ENCODE measurements around the gene PUM2. TPM values are rescaled to one million over a fixed set of nuclear protein-coding genes. Genes with fewer than 3 reads are reported as not detected.

Gene PUM2
- total and polyA plus RNA-seq, 9 donors = 40.3 to 148 (median 95.9) TPM

GRCh38 chr2:20322527-20323300 lies 27.9 kb downstream of the PUM2 start:
- peaks cover 5% of the 10 kb centered on the region for H3K4me1 ChIP-seq (ENCODE audit: insufficient read depth)
- no peaks in the 10 kb centered on the region for H3K27me3 ChIP-seq
- H3K36me3 ChIP-seq = no peaks in the 10 kb centered on the region
- H3K4me3 ChIP-seq = no peak overlapping the region
- TF ChIP-seq POLR2A (IDR thresholded peaks at IDR 0.05) (no peak), EP300 (IDR thresholded peaks at IDR 0.05) (no peak), CTCF (IDR thresholded peaks at IDR 0.05) (no peak)
- no peaks in the 10 kb centered on the region for H3K9me3 ChIP-seq
- no peak for DNase-seq
- intact Hi-C loops (cut with DNase I) = no loop called here
- WGBS, 3 donors = 93 to 94% (median 94%) methylated on average over 11 of the region's 11 CpGs
- H3K27ac ChIP-seq = no peak overlapping the region

GRCh38 chr2:20317690-20318089 lies 33.0 kb downstream of the PUM2 start:
- Histone ChIP-seq H3K9me3 (no peaks in the 10 kb centered on the region), H3K27me3 (no peaks in the 10 kb centered on the region), H3K27ac (no peak overlapping the region), H3K4me1 (ENCODE audit: insufficient read depth) (peaks cover 1% of the 10 kb centered on the region), H3K4me3 (no peak overlapping the region), H3K36me3 (no peaks in the 10 kb centered on the region)
- intact Hi-C loops (cut with DNase I) = no loop called here
- WGBS, 3 donors = 97 to 98% (median 98%) methylated on average over 3 of the region's 3 CpGs
- no peak for DNase-seq
- TF ChIP-seq EP300 (IDR thresholded peaks at IDR 0.05) = no peak
- no peak for TF ChIP-seq POLR2A (IDR thresholded peaks at IDR 0.05)
- TF ChIP-seq CTCF (IDR thresholded peaks at IDR 0.05) = no peak

- 73 to 82% (median 80%) methylated on average over 1 of the region's 1 CpG for WGBS, 3 donors
- TF ChIP-seq POLR2A (IDR thresholded peaks at IDR 0.05) (no peak), CTCF (IDR thresholded peaks at IDR 0.05) (no peak), EP300 (IDR thresholded peaks at IDR 0.05) (no peak)
- H3K27me3 ChIP-seq = no peaks in the 10 kb centered on the region
- no peaks in the 10 kb centered on the region for H3K36me3 ChIP-seq
- no peak overlapping the region for H3K27ac ChIP-seq
- H3K9me3 ChIP-seq = no peaks in the 10 kb centered on the region
- peaks cover 1% of the 10 kb centered on the region for H3K4me1 ChIP-seq (ENCODE audit: insufficient read depth)
- H3K4me3 ChIP-seq = no peak overlapping the region
- no peak for DNase-seq
- intact Hi-C loops (cut with DNase I) = no loop called here
These were observed 33.4 kb downstream of the PUM2 start for GRCh38 chr2:20317197-20317596.

GRCh38 chr2:20314562-20315501 lies 35.8 kb downstream of the PUM2 start:
- Histone ChIP-seq H3K4me1 (ENCODE audit: insufficient read depth) (no peaks in the 10 kb centered on the region), H3K4me3 (no peak overlapping the region), H3K27me3 (no peaks in the 10 kb centered on the region), H3K9me3 (no peaks in the 10 kb centered on the region), H3K36me3 (no peaks in the 10 kb centered on the region), H3K27ac (no peak overlapping the region)
- TF ChIP-seq EP300 (IDR thresholded peaks at IDR 0.05) (no peak), POLR2A (IDR thresholded peaks at IDR 0.05) (no peak), CTCF (IDR thresholded peaks at IDR 0.05) (no peak)
- WGBS, 3 donors = 91 to 92% (median 92%) methylated on average over 4 of the region's 4 CpGs
- intact Hi-C loops (cut with DNase I) = no loop called here
- no peak for DNase-seq
